ENCODE data around the gene RHBDL1.

- TF ChIP-seq ZNF311 (tag by site-specific recombination; IDR thresholded peaks at IDR 0.05; ENCODE audit: borderline replicate concordance) (no peak), ZBTB10 (tag by site-specific recombination; IDR thresholded peaks at IDR 0.05) (no peak), ZNF549 (tag by site-specific recombination; IDR thresholded peaks at IDR 0.05) (no peak), ZNF658 (tag by site-specific recombination; IDR thresholded peaks at IDR 0.05) (no peak)
Measured at GRCh38 chr16:676565-676902, 1.1 kb downstream of the RHBDL1 start.
